IPS-20b (cell line): ENCODE measurements around the gene L2HGDH.

Experiments used
- H3K27ac ChIP-seq: one replicate; pipeline ENCODE4 v1.5.1; 2013; ENCODE audit warnings: low read length
- H3K27me3 ChIP-seq: 2 replicates; pipeline ENCODE4 v1.6.1; 2013; ENCODE audit warnings: mild to moderate bottlenecking, low read length, inconsistent platforms; ENCODE audit not compliant: insufficient read depth
- H3K36me3 ChIP-seq: 2 replicates; pipeline ENCODE4 v1.6.1; 2013; ENCODE audit warnings: low read depth, mild to moderate bottlenecking, inconsistent platforms, low read length, moderate library complexity; ENCODE audit not compliant: insufficient read depth
- H3K4me1 ChIP-seq: 2 replicates; pipeline ENCODE4 v1.6.1; 2013; ENCODE audit warnings: mild to moderate bottlenecking, control low read depth, inconsistent platforms, low read length, moderate library complexity; ENCODE audit not compliant: insufficient read depth
- H3K4me3 ChIP-seq: 2 replicates; pipeline ENCODE4 v1.5.1; 2013; ENCODE audit warnings: mild to moderate bottlenecking, low read length, inconsistent platforms
- H3K9ac ChIP-seq: 2 replicates; pipeline ENCODE4 v1.6.1; 2013; ENCODE audit warnings: low read depth, mild to moderate bottlenecking, inconsistent platforms, low read length, moderate library complexity
- H3K9me3 ChIP-seq: 2 replicates; pipeline ENCODE4 v1.6.1; 2013; ENCODE audit warnings: mild to moderate bottlenecking, low read depth, low read length, inconsistent platforms; ENCODE audit not compliant: insufficient read depth

Gene L2HGDH

DNA sequence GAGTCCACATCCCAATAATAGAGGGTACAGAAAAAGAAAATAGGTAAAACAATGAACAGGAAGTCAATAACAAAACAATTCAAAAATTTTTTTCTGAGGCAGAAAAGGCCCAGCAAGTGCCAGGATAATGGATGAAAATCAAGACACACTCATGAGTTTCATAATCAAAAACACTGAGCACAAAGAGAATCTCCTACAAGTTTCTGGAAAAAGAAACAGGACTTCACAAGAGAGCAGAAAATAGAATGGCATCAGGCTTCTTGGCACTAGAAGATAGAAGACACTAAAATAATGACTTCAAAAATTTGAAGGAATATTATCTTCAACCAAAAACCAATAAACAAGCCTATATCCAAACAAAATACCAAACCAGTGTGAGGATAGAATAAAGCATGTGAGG is 36.9 kb upstream of the L2HGDH start:
- Histone ChIP-seq H3K27me3 (no peaks in the 10 kb centered on the region), H3K36me3 (no peaks in the 10 kb centered on the region), H3K9me3 (no peaks in the 10 kb centered on the region), H3K27ac (no peak overlapping the region), H3K4me3 (no peak overlapping the region), H3K9ac (no peak overlapping the region), H3K4me1 (no peaks in the 10 kb centered on the region)

DNA sequence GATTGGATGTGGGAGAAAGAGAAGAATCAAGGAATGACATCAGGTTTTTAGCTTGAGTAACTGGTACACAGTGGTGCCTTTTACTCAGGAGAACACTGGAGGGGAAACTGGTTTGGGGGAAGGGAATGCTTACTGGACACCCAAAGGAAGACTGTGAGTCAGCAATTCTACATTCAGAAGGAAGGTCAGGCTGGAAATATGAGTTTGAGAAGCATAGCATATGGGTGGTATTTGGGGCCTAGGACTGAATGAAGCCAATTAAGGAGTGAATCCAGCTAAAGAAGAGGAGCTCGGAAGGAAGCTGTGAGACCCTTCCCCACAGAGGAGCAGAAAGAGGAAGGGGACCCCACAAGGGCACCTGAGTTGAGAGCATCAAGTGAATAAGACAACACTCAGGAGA is 35.5 kb upstream of the L2HGDH start:
- Histone ChIP-seq H3K9me3 (no peaks in the 10 kb centered on the region), H3K27ac (no peak overlapping the region), H3K4me1 (no peaks in the 10 kb centered on the region), H3K9ac (no peak overlapping the region), H3K36me3 (no peaks in the 10 kb centered on the region), H3K4me3 (no peak overlapping the region), H3K27me3 (no peaks in the 10 kb centered on the region)

DNA sequence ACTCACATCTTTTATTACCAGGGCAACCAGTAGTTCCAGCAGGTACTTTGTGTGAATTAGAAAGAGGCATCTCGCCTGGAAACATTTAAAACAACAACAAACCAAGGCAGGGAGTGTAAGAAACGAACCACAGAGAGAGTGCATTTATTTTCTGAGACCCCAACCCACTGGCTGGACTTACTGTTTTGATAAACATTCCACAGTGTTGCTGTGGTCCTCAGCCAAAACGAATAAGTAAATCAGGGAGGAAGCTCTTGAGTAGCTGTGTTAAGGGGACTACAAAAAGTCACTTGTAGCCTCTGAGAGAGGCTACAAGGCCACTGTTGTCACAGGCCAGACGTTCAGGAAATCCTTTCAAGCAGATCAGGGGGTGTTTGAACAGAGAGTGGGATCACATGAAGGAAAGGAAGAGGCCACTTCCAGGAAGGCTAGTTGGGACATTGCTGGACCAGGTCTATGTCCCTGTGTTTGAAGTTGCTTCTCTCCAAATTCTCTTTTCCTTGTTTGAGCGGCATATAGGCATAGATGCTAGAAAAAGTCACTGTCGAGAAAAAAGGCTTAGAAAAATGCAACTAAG is 33.9 kb upstream of the L2HGDH start:
- Histone ChIP-seq H3K36me3 (no peaks in the 10 kb centered on the region), H3K27ac (no peak overlapping the region), H3K9me3 (no peaks in the 10 kb centered on the region), H3K4me1 (no peaks in the 10 kb centered on the region), H3K4me3 (no peak overlapping the region), H3K9ac (no peak overlapping the region), H3K27me3 (no peaks in the 10 kb centered on the region)

DNA sequence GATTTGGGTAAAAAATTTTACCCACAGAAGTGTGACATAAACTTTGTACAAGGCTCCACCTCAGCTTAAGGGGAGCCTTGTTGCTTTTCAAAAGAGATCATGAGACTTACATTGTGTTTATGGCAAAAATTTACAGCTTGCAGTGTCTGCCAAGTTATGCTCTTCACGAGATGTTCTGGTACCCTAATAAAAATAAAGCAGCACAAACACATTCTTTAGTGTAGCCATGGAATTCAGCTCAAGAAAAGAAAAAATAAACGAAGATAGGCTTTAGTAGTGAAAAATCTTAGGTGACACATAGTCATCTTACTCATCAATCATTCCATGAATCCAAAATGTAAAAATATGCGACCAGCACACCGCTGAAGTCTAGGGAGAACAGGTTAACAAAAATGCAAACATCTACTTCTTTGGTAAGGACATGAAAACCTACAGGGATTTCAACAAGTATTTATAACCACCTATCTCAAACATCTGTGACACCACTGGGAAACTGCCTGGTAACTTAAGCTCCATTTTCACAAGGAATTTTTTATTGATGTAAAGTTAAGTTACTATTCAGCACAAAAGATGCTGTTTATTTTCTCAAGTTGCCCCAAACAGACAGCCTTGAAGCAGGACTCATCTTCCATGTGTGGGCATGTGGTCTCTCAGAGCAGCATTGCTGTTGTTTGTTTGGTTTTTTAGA is 33.0 kb upstream of the L2HGDH start:
- no peak overlapping the region for H3K27ac ChIP-seq
- H3K9me3 ChIP-seq, result no peaks in the 10 kb centered on the region
- no peak overlapping the region for H3K4me3 ChIP-seq
- no peaks in the 10 kb centered on the region for H3K36me3 ChIP-seq
- H3K9ac ChIP-seq, result no peak overlapping the region
- H3K4me1 ChIP-seq, result no peaks in the 10 kb centered on the region
- H3K27me3 ChIP-seq, result no peaks in the 10 kb centered on the region

DNA sequence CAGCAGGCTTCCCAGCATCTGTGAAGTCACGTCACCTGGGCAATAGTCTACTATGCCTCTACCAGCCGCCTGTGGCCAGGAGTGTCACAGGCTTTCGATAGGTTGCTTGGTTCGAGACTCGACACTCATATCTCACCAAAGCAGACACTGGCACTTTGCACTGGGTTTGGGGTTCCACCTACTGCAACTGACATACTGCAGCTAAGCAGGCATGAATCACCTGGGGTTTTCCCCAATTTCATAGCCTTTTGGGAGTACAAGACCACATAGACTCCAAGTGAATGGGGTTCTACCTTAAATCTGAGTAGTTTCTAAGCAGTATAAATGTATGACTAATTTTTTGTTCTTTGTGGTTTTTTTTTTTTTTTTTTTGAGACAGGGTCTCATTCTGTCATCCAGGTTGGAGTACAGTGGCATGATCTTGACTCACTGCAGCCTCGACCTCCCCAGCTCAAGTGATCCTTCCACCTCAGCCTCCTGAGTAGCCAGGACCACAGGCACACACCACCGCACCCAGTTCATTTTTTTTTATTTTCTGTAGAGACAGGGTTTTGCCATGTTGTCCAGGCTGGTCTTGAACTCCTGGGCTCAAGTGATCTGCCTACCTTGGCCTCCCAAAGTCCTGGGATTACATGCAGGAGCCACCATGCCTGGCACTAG is 32.2 kb upstream of the L2HGDH start:
- no peaks in the 10 kb centered on the region for H3K4me1 ChIP-seq
- H3K27ac ChIP-seq, result no peak overlapping the region
- no peaks in the 10 kb centered on the region for H3K27me3 ChIP-seq
- H3K36me3 ChIP-seq, result no peaks in the 10 kb centered on the region
- no peak overlapping the region for H3K9ac ChIP-seq
- H3K4me3 ChIP-seq, result no peak overlapping the region
- no peaks in the 10 kb centered on the region for H3K9me3 ChIP-seq

DNA sequence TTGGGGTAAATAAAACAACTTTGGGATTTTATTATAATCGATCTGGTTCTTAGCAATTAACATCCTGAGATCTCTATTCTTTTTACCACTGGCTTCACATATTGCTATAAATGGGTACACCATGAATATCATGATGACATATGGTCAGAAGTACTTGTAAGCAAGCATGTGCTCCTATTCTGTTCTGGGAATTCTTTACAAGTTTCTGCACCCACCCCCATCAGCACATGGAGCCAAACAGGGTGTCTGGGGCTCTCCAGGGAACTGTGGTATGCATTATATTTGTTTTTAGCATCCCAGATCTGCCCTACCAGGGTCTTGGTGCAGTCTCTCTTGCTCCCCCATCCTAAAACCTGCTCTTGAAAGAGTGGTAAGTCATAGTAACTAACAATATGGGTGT is 31.4 kb upstream of the L2HGDH start:
- no peaks in the 10 kb centered on the region for H3K9me3 ChIP-seq
- no peaks in the 10 kb centered on the region for H3K27me3 ChIP-seq
- no peaks in the 10 kb centered on the region for H3K4me1 ChIP-seq
- no peak overlapping the region for H3K4me3 ChIP-seq
- H3K9ac ChIP-seq, result no peak overlapping the region
- no peak overlapping the region for H3K27ac ChIP-seq
- H3K36me3 ChIP-seq, result no peaks in the 10 kb centered on the region

DNA sequence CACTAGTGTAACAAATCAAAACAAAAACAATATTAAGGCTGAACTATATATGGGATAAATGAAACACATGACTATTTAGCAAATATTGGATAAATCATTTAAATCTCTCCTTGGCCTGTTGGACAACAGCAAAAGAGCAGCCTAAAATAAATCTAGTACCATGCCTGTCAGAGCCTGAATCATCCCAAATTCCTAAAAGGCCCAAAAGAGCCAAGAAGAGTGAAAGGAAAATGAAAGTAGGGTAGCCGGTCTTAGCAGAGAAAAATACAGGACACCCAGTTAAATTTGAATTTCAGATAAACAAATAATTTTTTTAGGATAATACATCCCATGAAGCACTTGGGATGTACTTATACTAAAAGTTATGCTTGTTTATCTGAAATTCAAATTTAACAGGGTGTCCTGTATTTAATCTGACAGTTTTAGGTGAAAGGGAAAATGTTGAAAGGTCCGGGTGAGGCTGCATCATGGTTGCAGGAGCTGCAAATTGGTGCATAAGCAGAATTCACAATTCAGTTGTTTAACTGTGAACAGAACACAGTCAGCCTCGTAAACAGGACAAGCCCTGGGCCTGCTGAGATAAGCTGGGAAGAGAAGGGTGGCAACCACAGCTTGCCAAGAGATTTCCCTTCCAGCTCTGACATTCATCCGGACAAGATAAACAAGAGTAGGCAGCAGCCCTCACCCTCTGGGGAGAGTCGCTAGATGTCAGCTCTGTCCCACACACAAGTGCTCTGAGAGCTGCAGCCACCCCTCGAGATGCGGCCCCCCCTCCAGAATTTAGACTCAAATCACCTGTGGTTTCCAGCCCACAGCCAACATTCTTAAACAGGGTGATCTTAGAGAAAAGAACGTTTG is 30.4 kb upstream of the L2HGDH start:
- Histone ChIP-seq H3K4me3 (no peak overlapping the region), H3K27ac (no peak overlapping the region), H3K9ac (no peak overlapping the region), H3K9me3 (no peaks in the 10 kb centered on the region), H3K36me3 (no peaks in the 10 kb centered on the region), H3K4me1 (no peaks in the 10 kb centered on the region), H3K27me3 (no peaks in the 10 kb centered on the region)

DNA sequence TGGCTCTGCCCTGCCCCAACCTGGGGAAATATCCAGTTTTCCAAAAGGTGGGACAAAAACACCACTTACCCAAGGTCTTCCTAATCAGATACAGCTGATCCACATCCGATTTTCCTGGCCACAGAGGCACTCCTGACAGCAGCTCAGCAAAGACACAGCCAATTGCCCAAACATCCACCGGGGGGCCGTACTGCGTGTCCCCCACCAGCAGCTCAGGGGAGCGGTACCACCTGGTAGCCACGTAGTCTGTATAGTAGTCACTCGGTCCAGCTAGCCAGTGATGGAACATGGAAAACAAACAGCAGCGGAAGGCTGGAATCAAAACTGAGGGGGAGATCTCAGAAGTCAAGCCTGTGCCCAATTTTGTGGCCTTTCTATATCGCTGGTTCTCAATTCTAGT is 28.9 kb upstream of the L2HGDH start:
- Histone ChIP-seq H3K4me1 (peaks cover 5% of the 10 kb centered on the region; the same call in 1 of the 2 replicates), H3K27me3 (no peaks in the 10 kb centered on the region), H3K36me3 (no peaks in the 10 kb centered on the region), H3K9me3 (no peaks in the 10 kb centered on the region), H3K9ac (no peak overlapping the region), H3K27ac (no peak overlapping the region), H3K4me3 (no peak overlapping the region)

DNA sequence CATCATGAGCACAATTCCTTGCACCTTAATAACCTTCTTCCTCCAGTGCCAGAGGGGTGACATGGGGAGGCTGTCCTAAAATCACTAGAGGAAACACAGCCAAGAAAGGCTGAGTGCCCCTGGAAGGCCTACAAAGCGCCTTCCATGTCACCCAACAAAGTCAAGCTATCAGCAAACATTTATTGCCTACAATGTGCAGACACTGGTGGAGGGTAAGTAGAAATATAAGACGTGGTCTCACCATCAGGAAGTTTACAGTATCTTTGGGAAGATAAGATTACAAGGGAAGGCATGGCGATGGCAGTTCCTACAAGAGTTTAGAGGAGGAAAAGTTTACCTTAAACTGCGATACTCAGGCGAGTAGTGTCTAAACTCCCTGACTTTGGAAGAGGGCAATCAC is 28.0 kb upstream of the L2HGDH start:
- no peak overlapping the region for H3K9ac ChIP-seq
- no peaks in the 10 kb centered on the region for H3K36me3 ChIP-seq
- no peak overlapping the region for H3K27ac ChIP-seq

DNA sequence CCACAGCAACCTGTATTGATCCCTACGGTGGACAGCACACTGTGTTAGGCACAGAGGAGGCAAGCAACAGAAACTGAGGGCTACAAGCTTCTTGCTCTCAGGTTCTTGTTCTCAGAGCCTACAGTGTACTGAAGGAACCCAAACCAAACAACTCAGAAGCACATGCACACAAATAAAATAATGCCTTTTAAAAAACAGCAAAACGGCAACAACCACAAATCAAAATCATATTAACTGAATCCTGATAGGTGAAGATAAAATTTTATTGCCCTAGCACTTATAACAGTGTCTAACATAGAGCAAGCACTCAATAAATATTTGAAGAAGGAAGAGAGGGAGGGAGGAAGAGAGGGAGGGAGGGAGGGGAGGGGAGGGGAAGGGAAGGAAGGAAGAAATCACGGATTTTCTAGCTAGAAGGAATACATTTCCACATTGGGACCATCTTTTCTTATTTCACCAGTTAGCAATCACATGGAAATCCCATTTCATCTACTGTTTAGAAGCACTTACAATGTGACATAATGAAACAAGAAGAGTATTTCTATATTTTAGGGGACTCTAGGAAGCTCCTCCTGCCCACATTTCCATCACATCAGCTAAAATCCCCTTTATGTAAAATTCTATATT is 27.3 kb upstream of the L2HGDH start:
- H3K27me3 ChIP-seq, result no peaks in the 10 kb centered on the region
- H3K9me3 ChIP-seq, result no peaks in the 10 kb centered on the region
- H3K9ac ChIP-seq, result no peak overlapping the region
- peaks cover 15% of the 10 kb centered on the region; the same call in 1 of the 2 replicates for H3K4me1 ChIP-seq
- H3K36me3 ChIP-seq, result no peaks in the 10 kb centered on the region
- no peak overlapping the region for H3K27ac ChIP-seq
- H3K4me3 ChIP-seq, result no peak overlapping the region

More for the DNA sequence above, 28.0 kb upstream of the L2HGDH start:
- no peaks in the 10 kb centered on the region for H3K27me3 ChIP-seq
- H3K4me1 ChIP-seq, result peaks cover 13% of the 10 kb centered on the region; the same call in 1 of the 2 replicates
- H3K4me3 ChIP-seq, result no peak overlapping the region
- H3K9me3 ChIP-seq, result no peaks in the 10 kb centered on the region

DNA sequence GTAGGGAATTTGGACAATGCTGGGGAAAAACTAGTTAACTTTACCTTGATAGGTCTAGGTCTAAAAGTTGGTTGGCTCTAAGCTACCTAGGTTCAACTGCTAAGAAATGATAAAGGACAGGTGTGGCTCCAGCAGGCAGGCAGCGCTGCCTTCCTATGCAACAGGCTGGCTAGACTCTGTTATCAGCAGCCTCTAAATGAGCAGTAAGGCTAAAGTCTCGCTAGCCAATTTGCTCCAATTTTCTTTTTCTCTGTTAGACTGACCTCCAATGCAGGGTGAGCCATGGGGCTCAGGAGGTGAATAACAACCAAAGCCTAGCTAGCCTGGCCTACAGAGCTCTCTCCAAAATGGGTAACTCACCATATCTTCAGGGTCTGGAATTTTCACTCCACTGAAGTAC is 26.6 kb upstream of the L2HGDH start:
- Histone ChIP-seq H3K9me3 (no peaks in the 10 kb centered on the region), H3K4me3 (no peak overlapping the region), H3K9ac (no peak overlapping the region), H3K36me3 (no peaks in the 10 kb centered on the region), H3K27ac (no peak overlapping the region), H3K27me3 (no peaks in the 10 kb centered on the region), H3K4me1 (peaks cover 15% of the 10 kb centered on the region; the same call in 1 of the 2 replicates)
